ENCODE data around the gene PCLO. TPM values are rescaled to one million over a fixed set of nuclear protein-coding genes. Genes with fewer than 3 reads are reported as not detected.

Gene PCLO
- total RNA-seq, 4 donors from 2014 or later, result 4.9 to 7.4 (median 6.1) TPM

DNA sequence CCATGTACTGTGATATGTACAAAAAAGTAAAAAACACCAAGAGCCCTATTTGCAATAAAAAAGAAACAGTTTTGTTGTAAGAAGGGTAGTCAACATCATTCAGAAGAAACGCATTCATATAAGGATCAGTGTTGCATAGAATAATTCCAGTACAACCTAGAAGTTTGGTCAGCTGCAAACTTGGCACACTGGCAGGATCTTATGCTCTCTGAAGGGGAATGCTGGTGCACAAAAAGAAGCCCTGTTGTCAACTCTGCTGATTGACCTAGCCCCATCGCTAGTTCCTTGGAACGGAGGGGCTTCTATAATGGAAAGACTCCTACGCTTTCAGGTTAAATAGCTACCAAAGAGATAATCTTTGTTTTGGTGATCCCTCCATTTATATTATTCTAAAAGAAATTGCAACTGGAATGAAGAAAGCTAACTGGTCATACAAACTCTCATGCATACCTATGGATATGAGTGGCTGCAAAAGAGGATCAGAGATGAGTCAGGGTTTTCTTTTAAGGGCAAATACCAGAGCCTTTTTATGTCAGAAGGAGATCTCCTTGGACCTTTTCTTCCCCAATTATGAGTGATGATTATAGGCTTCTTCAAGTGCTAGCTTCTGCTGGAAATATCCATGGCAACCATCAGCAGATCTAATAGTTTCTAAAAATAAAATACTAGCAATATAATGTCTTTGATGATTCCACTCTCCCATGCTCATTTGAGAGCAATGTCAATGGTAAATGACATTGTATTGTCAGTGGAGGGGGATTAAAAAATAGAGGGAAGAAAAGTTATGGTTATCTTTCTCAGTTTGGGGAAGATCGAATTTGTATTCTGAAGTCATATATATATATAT lies 406.8 kb downstream of the PCLO start:
- no peak for TF ChIP-seq CTCF (IDR thresholded peaks at IDR 0.05)
- TF ChIP-seq EP300 (IDR thresholded peaks at IDR 0.05), result no peak
- TF ChIP-seq POLR2AphosphoS5 (IDR thresholded peaks at IDR 0.05), result no peak
- TF ChIP-seq POLR2A (IDR thresholded peaks at IDR 0.05), result no peak
- Histone ChIP-seq H3K4me3 (no peak overlapping the region), H3K9me3 (no peaks in the 10 kb centered on the region), H3K4me1 (no peaks in the 10 kb centered on the region), H3K27me3 (no peaks in the 10 kb centered on the region), H3K27ac (no peak overlapping the region), H3K36me3 (no peaks in the 10 kb centered on the region)
- no peak for DNase-seq (ENCODE audit: low spot score in 2 of 2)
- 92% methylated on average over 5 of the region's 5 CpGs for WGBS

- no peak for DNase-seq (ENCODE audit: low spot score in 2 of 2)
- Histone ChIP-seq H3K4me3 (no peak overlapping the region), H3K36me3 (no peaks in the 10 kb centered on the region), H3K27me3 (no peaks in the 10 kb centered on the region), H3K9me3 (no peaks in the 10 kb centered on the region), H3K4me1 (no peaks in the 10 kb centered on the region), H3K27ac (no peak overlapping the region)
- TF ChIP-seq EP300 (IDR thresholded peaks at IDR 0.05), result no peak
- TF ChIP-seq POLR2A (IDR thresholded peaks at IDR 0.05), result no peak
- TF ChIP-seq CTCF (IDR thresholded peaks at IDR 0.05), result no peak
- TF ChIP-seq POLR2AphosphoS5 (IDR thresholded peaks at IDR 0.05), result no peak
- WGBS, result 72% methylated on average over 2 of the region's 2 CpGs
Measured at GRCh38 chr7:82750007-82750406, 412.7 kb downstream of the PCLO start.

GRCh38 chr7:82745820-82746219 lies 416.9 kb downstream of the PCLO start:
- no peak overlapping the region for H3K4me3 ChIP-seq

GRCh38 chr7:82745117-82745516 lies 417.6 kb downstream of the PCLO start:
- Histone ChIP-seq H3K27me3 (no peaks in the 10 kb centered on the region), H3K27ac (no peak overlapping the region), H3K4me3 (no peak overlapping the region), H3K4me1 (no peaks in the 10 kb centered on the region), H3K36me3 (no peaks in the 10 kb centered on the region), H3K9me3 (no peaks in the 10 kb centered on the region)
- DNase-seq (ENCODE audit: low spot score in 2 of 2), result no peak
- TF ChIP-seq POLR2AphosphoS5 (IDR thresholded peaks at IDR 0.05), result no peak
- TF ChIP-seq POLR2A (IDR thresholded peaks at IDR 0.05), result no peak
- no peak for TF ChIP-seq EP300 (IDR thresholded peaks at IDR 0.05)
- TF ChIP-seq CTCF (IDR thresholded peaks at IDR 0.05), result no peak
- 67% methylated on average over 2 of the region's 2 CpGs for WGBS

More at GRCh38 chr7:82745820-82746219, 416.9 kb downstream of the PCLO start:
- Histone ChIP-seq H3K9me3 (no peaks in the 10 kb centered on the region), H3K4me1 (no peaks in the 10 kb centered on the region), H3K27me3 (no peaks in the 10 kb centered on the region), H3K27ac (no peak overlapping the region), H3K36me3 (no peaks in the 10 kb centered on the region)
- 89% methylated on average over 3 of the region's 3 CpGs for WGBS
- TF ChIP-seq CTCF (IDR thresholded peaks at IDR 0.05), result no peak
- TF ChIP-seq EP300 (IDR thresholded peaks at IDR 0.05), result no peak
- no peak for TF ChIP-seq POLR2A (IDR thresholded peaks at IDR 0.05)
- TF ChIP-seq POLR2AphosphoS5 (IDR thresholded peaks at IDR 0.05), result no peak
- DNase-seq (ENCODE audit: low spot score in 2 of 2), result no peak

DNA sequence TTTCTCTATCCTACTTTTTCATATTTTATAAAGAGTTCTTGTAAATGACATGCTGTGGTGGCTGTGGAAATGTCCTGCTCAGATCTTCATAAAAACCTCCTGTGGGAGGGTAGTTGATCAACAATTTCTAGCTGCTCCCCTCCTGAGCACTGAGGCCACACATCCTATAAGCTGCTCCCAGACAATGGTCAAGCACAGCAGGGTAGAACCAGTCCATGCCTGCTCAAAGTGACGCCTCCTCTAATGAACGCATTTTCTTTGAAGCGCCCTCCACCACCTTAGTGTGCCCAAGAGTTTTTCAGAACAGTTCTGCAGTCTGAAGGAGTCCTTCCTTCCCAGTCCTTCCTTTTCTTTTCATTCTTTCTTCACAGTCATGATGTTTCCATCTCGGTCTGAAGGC lies 420.5 kb downstream of the PCLO start:
- Histone ChIP-seq H3K4me1 (no peaks in the 10 kb centered on the region), H3K27me3 (no peaks in the 10 kb centered on the region), H3K4me3 (no peak overlapping the region), H3K36me3 (no peaks in the 10 kb centered on the region), H3K27ac (no peak overlapping the region), H3K9me3 (no peaks in the 10 kb centered on the region)
- DNase-seq (ENCODE audit: low spot score in 2 of 2), result no peak
- 83% methylated on average over 4 of the region's 4 CpGs for WGBS
- TF ChIP-seq POLR2AphosphoS5 (IDR thresholded peaks at IDR 0.05) (no peak), POLR2A (IDR thresholded peaks at IDR 0.05) (no peak), CTCF (IDR thresholded peaks at IDR 0.05) (no peak), EP300 (IDR thresholded peaks at IDR 0.05) (no peak)
